Upper lobe of right lung (tissue), 1 donor: ENCODE results near the gene AK5. TPM values are rescaled to one million over a fixed set of nuclear protein-coding genes. Genes with fewer than 3 reads are reported as not detected.
"Not testable (repeated sequence)": the region's sequence is repeated elsewhere in the genome, so short reads cannot be mapped to it uniquely, and the experiment has no call there.

ENCODE experiments used
- ATAC-seq: fragments of 200-7000 bp; cut with Tn5 transposase; one replicate; pipeline ENCODE4 v1.9.1; 2020; ENCODE audit warnings: mild to moderate bottlenecking, moderate library complexity
- DNase-seq: peaks from one replicate; pipeline ENCODE4 v3.0.0-alpha.2; 2020
- H3K27ac ChIP-seq: fragments of 200-600 bp; one replicate; pipeline ENCODE4 v1.8.0; 2022
- H3K27me3 ChIP-seq: fragments of 200-600 bp; one replicate; pipeline ENCODE4 v1.8.0; 2022; ENCODE audit warnings: mild to moderate bottlenecking
- H3K36me3 ChIP-seq: fragments of 200-600 bp; one replicate; pipeline ENCODE4 v1.8.0; 2022
- H3K4me1 ChIP-seq: fragments of 200-600 bp; one replicate; pipeline ENCODE4 v1.8.0; 2022
- H3K4me3 ChIP-seq: fragments of 200-600 bp; one replicate; pipeline ENCODE4 v1.8.0; 2022; ENCODE audit warnings: mild to moderate bottlenecking
- H3K9me3 ChIP-seq: fragments of 200-600 bp; one replicate; pipeline ENCODE4 v1.8.0; 2022
- CTCF ChIP-seq: fragments of 200-600 bp; IDR thresholded peaks from one replicate; pipeline ENCODE4 v1.8.0; 2022; ENCODE audit warnings: antibody characterized with exemption
- intact Hi-C: fragments of 100-400 bp; cut with DNase I; formaldehyde crosslinking; loops from one replicate; pipeline ENCODE4 v1.11.0; 2022
- total RNA-seq: library from RNA; stranded (reverse); fragmentation: NEBNext Ultra II Directional; extraction: Animal tissue kit (Norgen Biotek cat#: 25700); gene quantifications from one replicate; pipeline ENCODE4 v1.2.1, GENCODE V29; 2021
- donor health status: DM: no; HTN: yes; CAD: no; lungs with severe emphysema.

The AK5 gene
- total RNA-seq, 1 donor from 2014 or later, result not detected

GRCh38 chr1:77509051-77509492 is 227.3 kb downstream of the AK5 start:
- intact Hi-C loops, result no loop called here
- Histone ChIP-seq H3K27ac (no peak overlapping the region), H3K9me3 (no peaks in the 10 kb centered on the region), H3K36me3 (no peaks in the 10 kb centered on the region), H3K27me3 (no peaks in the 10 kb centered on the region), H3K4me3 (no peak overlapping the region), H3K4me1 (no peaks in the 10 kb centered on the region)
- ATAC-seq, result no peak
- no peak for TF ChIP-seq CTCF
- DNase-seq, result no peak

- Histone ChIP-seq H3K9me3 (no peaks in the 10 kb centered on the region), H3K27ac (no peak overlapping the region), H3K4me1 (peaks cover 3% of the 10 kb centered on the region), H3K4me3 (no peak overlapping the region), H3K36me3 (no peaks in the 10 kb centered on the region), H3K27me3 (no peaks in the 10 kb centered on the region)
- no peak for TF ChIP-seq CTCF
- intact Hi-C loops, result no loop called here
- ATAC-seq (no peak), DNase-seq (no peak)
These were observed 228.1 kb downstream of the AK5 start for GRCh38 chr1:77509898-77510297.

- Histone ChIP-seq H3K4me3 (no peak overlapping the region), H3K27me3 (no peaks in the 10 kb centered on the region), H3K36me3 (no peaks in the 10 kb centered on the region), H3K9me3 (no peaks in the 10 kb centered on the region), H3K27ac (no peak overlapping the region), H3K4me1 (peaks cover 9% of the 10 kb centered on the region)
- ATAC-seq (no peak), DNase-seq (no peak)
- intact Hi-C loops, result no loop called here
- no peak for TF ChIP-seq CTCF
These were observed 229.6 kb downstream of the AK5 start for GRCh38 chr1:77511440-77511840.

GRCh38 chr1:77512650-77513049 is 230.8 kb downstream of the AK5 start:
- intact Hi-C loops, ATAC-seq, DNase-seq, H3K27me3 ChIP-seq, H3K4me1 ChIP-seq, H3K4me3 ChIP-seq, H3K27ac ChIP-seq, H3K36me3 ChIP-seq, H3K9me3 ChIP-seq: not testable (repeated sequence)

- H3K27ac ChIP-seq, result peak overlapping the region; percentile 2
These were observed 232.3 kb downstream of the AK5 start for GRCh38 chr1:77513839-77514763.

More at GRCh38 chr1:77513839-77514763, 232.3 kb downstream of the AK5 start:
- no peak for DNase-seq
- intact Hi-C loops, result no loop called here
- Histone ChIP-seq H3K36me3 (no peaks in the 10 kb centered on the region), H3K9me3 (no peaks in the 10 kb centered on the region), H3K4me1 (peaks cover 9% of the 10 kb centered on the region), H3K27me3 (no peaks in the 10 kb centered on the region), H3K4me3 (no peak overlapping the region)
- no peak for ATAC-seq
- no peak for TF ChIP-seq CTCF
